ENCODE measurements around the gene ZNF70.

DNA sequence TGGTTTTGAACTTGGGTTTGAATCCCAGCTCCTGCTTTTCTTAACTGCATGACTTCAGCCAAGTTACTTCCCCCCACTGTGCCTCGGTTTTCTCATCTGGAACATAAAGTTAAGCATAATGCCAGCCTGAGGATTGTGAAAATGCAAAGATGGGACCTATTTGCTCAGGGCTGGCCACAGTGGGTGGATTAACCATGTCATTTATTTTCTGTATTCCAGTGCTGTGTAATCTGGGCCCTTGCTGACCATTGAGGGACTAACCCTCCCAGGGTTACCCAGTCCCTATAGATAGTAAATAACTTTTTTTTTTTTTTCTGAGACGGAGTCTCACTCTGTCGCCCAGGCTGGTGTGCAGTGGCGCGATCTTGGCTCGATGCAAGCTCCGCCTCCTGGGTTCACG lies 4.8 kb upstream of the ZNF70 start:
- TF ChIP-seq, protein P1, sequence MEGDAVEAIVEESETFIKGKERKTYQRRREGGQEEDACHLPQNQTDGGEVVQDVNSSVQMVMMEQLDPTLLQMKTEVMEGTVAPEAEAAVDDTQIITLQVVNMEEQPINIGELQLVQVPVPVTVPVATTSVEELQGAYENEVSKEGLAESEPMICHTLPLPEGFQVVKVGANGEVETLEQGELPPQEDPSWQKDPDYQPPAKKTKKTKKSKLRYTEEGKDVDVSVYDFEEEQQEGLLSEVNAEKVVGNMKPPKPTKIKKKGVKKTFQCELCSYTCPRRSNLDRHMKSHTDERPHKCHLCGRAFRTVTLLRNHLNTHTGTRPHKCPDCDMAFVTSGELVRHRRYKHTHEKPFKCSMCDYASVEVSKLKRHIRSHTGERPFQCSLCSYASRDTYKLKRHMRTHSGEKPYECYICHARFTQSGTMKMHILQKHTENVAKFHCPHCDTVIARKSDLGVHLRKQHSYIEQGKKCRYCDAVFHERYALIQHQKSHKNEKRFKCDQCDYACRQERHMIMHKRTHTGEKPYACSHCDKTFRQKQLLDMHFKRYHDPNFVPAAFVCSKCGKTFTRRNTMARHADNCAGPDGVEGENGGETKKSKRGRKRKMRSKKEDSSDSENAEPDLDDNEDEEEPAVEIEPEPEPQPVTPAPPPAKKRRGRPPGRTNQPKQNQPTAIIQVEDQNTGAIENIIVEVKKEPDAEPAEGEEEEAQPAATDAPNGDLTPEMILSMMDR (IDR thresholded peaks at IDR 0.05): no peak
- TF ChIP-seq EZH2 (IDR thresholded peaks at IDR 0.05; ENCODE audit: borderline replicate concordance, insufficient read depth, low read depth, low read length, poor library complexity, severe bottlenecking): no peak

All from B cell (primary cell).